WTC11 (cell line): ENCODE results near the gene ATP11A. TPM values are rescaled to one million over a fixed set of nuclear protein-coding genes. Genes with fewer than 3 reads are reported as not detected.
A peak's percentile ranks its signal among the peaks of the same experiment; 100 is the strongest.

Source experiments
- ATAC-seq: fragments of 200-7000 bp; cut with Tn5 transposase; 2 replicates; pipeline ENCODE4 v1.10.0; 2021; ENCODE audit warnings: mild to moderate bottlenecking, moderate library complexity
- CTCF ChIA-PET: fragments of 300-600 bp; sonication (Branson Sonifier 250); formaldehyde crosslinking; loops from one replicate; lab custom pipeline; 2021; ENCODE audit warnings: antibody characterized with exemption; lab: Charles Lee
- POLR2A ChIA-PET: fragments of 350-600 bp; sonication (Branson Sonifier 250); formaldehyde crosslinking; loops from one replicate; lab custom pipeline; 2021; ENCODE audit warnings: antibody characterized with exemption; lab: Charles Lee
- DNase-seq: peaks from one replicate; pipeline ENCODE4 v3.0.0; 2021; ENCODE audit warnings: low spot score
- H3K27ac Mint-ChIP-seq: 2 replicates; pipeline ENCODE4 v1.8.0; 2021; ENCODE audit warnings: mixed read lengths
- H3K27me3 Mint-ChIP-seq: 2 replicates; pipeline ENCODE4 v1.8.0; 2021; ENCODE audit warnings: low read depth, mild to moderate bottlenecking, moderate library complexity, mixed read lengths
- H3K36me3 Mint-ChIP-seq: 2 replicates; pipeline ENCODE4 v1.8.0; 2021; ENCODE audit warnings: mixed read lengths
- H3K4me1 Mint-ChIP-seq: 2 replicates; pipeline ENCODE4 v1.8.0; 2022; ENCODE audit warnings: mixed read lengths
- H3K4me3 Mint-ChIP-seq: 2 replicates; pipeline ENCODE4 v1.8.0; 2021; ENCODE audit warnings: mild to moderate bottlenecking, moderate library complexity, mixed read lengths
- H3K9me3 Mint-ChIP-seq: 2 replicates; pipeline ENCODE4 v1.8.0; 2021; ENCODE audit warnings: mixed read lengths
- CBFB ChIP-seq: sonication (generic); formaldehyde crosslinking; IDR thresholded peaks from 2 replicates; pipeline ENCODE4 v1.8.1; 2022; ENCODE audit warnings: mild to moderate bottlenecking, low read depth, missing genetic modification reagents
- FOXP1 ChIP-seq: sonication (generic); formaldehyde crosslinking; IDR thresholded peaks from 2 replicates; pipeline ENCODE4 v1.8.0; 2022; ENCODE audit warnings: missing genetic modification reagents, mild to moderate bottlenecking, moderate library complexity, borderline replicate concordance
- KAT7 ChIP-seq: sonication (generic); formaldehyde crosslinking; IDR thresholded peaks from 2 replicates; pipeline ENCODE4 v1.8.1; 2023; ENCODE audit warnings: missing genetic modification reagents, mild to moderate bottlenecking, borderline replicate concordance
- RELA ChIP-seq: sonication (generic); formaldehyde crosslinking; IDR thresholded peaks from 2 replicates; pipeline ENCODE4 v1.8.1; 2022; ENCODE audit warnings: missing genetic modification reagents, mild to moderate bottlenecking, borderline replicate concordance
- RORB ChIP-seq: fragments of 250-450 bp; sonication (Bioruptor Pico); IDR thresholded peaks from 2 replicates; pipeline ENCODE4 v1.9.0; 2021; ENCODE audit warnings: mild to moderate bottlenecking
- SMAD4 ChIP-seq: sonication (generic); formaldehyde crosslinking; IDR thresholded peaks from 2 replicates; pipeline ENCODE4 v1.8.0; 2022; ENCODE audit warnings: mild to moderate bottlenecking, missing genetic modification reagents
- TEAD4 ChIP-seq: sonication (generic); formaldehyde crosslinking; IDR thresholded peaks from 2 replicates; pipeline ENCODE4 v1.8.0; 2022; ENCODE audit warnings: mild to moderate bottlenecking, missing genetic modification reagents
- total RNA-seq: library from RNA; stranded (reverse); gene quantifications from 3 replicates; pipeline ENCODE4 v1.2.3, GENCODE V29; 2021
- TF ChIP-seq, protein P1 (sequence below): sonication (generic); formaldehyde crosslinking; IDR thresholded peaks from 2 replicates; pipeline ENCODE4 v1.8.0; 2023; ENCODE audit warnings: missing genetic modification reagents, mild to moderate bottlenecking, borderline replicate concordance
- TF ChIP-seq, protein P2 (sequence below): sonication (generic); formaldehyde crosslinking; IDR thresholded peaks from 2 replicates; pipeline ENCODE4 v1.8.1; 2022; ENCODE audit warnings: mild to moderate bottlenecking, moderate library complexity, missing genetic modification reagents
- TF ChIP-seq, protein P3 (sequence below): sonication (generic); formaldehyde crosslinking; IDR thresholded peaks from 2 replicates; pipeline ENCODE4 v1.8.1; 2023; ENCODE audit warnings: mild to moderate bottlenecking, missing genetic modification reagents
- TF ChIP-seq, protein P4 (sequence below): fragments of 250-450 bp; sonication (Bioruptor Pico); IDR thresholded peaks from 2 replicates; pipeline ENCODE4 v1.9.0; 2021; ENCODE audit warnings: mild to moderate bottlenecking
- TF ChIP-seq, protein P5 (sequence below): sonication (generic); formaldehyde crosslinking; IDR thresholded peaks from 2 replicates; pipeline ENCODE4 v1.8.1; 2022; ENCODE audit warnings: mild to moderate bottlenecking, missing genetic modification reagents, moderate library complexity, borderline replicate concordance
- TF ChIP-seq, protein P6 (sequence below): fragments of 250-450 bp; sonication (Bioruptor Pico); IDR thresholded peaks from 2 replicates; pipeline ENCODE4 v1.9.0; 2021; ENCODE audit warnings: moderate library complexity, mild to moderate bottlenecking, inconsistent platforms, borderline replicate concordance
- TF ChIP-seq, protein P7 (sequence below): sonication (generic); formaldehyde crosslinking; IDR thresholded peaks from 2 replicates; pipeline ENCODE4 v1.8.1; 2022; ENCODE audit warnings: low read depth, mild to moderate bottlenecking, moderate library complexity, missing genetic modification reagents, borderline replicate concordance

Gene ATP11A
- total RNA-seq, 1 experiment from 2014 or later = 100 TPM

DNA sequence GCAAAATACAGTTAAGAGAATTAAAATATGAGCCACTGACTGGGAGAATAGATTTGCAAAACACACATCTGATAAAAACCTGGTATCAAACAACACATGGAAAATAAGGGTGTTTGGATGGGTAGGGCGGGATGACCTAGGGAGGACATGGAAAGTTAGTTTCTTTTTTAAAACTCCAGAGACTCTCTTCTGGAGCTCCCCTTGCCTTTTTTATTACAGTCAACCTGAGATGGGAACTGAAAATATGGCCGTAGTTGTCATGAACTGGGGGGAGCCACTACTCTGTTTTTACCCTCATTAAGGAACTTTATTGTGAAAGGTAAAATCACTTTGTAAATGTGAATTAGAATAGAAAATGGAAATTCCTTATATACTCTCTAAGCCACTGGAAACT, 113.0 kb downstream of the ATP11A start (continued):
- TF ChIP-seq, protein P1, sequence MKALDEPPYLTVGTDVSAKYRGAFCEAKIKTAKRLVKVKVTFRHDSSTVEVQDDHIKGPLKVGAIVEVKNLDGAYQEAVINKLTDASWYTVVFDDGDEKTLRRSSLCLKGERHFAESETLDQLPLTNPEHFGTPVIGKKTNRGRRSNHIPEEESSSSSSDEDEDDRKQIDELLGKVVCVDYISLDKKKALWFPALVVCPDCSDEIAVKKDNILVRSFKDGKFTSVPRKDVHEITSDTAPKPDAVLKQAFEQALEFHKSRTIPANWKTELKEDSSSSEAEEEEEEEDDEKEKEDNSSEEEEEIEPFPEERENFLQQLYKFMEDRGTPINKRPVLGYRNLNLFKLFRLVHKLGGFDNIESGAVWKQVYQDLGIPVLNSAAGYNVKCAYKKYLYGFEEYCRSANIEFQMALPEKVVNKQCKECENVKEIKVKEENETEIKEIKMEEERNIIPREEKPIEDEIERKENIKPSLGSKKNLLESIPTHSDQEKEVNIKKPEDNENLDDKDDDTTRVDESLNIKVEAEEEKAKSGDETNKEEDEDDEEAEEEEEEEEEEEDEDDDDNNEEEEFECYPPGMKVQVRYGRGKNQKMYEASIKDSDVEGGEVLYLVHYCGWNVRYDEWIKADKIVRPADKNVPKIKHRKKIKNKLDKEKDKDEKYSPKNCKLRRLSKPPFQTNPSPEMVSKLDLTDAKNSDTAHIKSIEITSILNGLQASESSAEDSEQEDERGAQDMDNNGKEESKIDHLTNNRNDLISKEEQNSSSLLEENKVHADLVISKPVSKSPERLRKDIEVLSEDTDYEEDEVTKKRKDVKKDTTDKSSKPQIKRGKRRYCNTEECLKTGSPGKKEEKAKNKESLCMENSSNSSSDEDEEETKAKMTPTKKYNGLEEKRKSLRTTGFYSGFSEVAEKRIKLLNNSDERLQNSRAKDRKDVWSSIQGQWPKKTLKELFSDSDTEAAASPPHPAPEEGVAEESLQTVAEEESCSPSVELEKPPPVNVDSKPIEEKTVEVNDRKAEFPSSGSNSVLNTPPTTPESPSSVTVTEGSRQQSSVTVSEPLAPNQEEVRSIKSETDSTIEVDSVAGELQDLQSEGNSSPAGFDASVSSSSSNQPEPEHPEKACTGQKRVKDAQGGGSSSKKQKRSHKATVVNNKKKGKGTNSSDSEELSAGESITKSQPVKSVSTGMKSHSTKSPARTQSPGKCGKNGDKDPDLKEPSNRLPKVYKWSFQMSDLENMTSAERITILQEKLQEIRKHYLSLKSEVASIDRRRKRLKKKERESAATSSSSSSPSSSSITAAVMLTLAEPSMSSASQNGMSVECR (CRISPR knock-in tag) = no peak
- no peak for TF ChIP-seq FOXP1 (CRISPR knock-in tag)
- TF ChIP-seq, all 79 proteins: peak for 0

DNA sequence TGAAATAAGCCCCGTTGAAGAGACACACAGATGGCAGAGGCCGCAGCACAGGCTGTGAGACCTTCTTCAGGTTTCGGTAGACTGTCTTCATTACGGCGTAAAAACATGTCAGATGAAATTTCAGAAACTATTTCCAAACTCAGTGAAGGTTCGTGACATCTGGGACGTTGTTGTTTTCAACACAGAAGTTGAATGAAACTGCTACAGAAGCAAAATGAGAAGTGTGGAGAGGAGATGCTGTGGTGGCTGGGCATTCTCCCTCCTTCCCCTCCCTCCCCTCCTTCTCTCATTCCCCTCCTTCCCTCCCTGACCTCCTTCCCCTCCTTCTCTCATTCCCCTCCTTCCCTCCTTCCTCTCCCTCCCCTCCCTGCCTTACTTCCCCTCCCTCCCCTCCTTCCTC, 113.6 kb downstream of the ATP11A start:
- Mint-ChIP-seq H3K27ac (peak overlapping the region; percentile 33; the same call in 1 of the 2 replicates), H3K9me3 (peaks cover 22% of the 10 kb centered on the region), H3K36me3 (peaks cover 51% of the 10 kb centered on the region), H3K4me1 (peaks cover 23% of the 10 kb centered on the region), H3K4me3 (no peak overlapping the region; the same call in 1 of the 2 replicates), H3K27me3 (no peaks in the 10 kb centered on the region)
- POLR2A ChIA-PET = no interaction called here
- CTCF ChIA-PET = no interaction called here
- TF ChIP-seq TEAD4 = no peak
- TF ChIP-seq, protein P2, sequence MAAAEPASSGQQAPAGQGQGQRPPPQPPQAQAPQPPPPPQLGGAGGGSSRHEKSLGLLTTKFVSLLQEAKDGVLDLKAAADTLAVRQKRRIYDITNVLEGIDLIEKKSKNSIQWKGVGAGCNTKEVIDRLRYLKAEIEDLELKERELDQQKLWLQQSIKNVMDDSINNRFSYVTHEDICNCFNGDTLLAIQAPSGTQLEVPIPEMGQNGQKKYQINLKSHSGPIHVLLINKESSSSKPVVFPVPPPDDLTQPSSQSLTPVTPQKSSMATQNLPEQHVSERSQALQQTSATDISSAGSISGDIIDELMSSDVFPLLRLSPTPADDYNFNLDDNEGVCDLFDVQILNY (CRISPR knock-in tag) = no peak
- TF ChIP-seq, protein P3, sequence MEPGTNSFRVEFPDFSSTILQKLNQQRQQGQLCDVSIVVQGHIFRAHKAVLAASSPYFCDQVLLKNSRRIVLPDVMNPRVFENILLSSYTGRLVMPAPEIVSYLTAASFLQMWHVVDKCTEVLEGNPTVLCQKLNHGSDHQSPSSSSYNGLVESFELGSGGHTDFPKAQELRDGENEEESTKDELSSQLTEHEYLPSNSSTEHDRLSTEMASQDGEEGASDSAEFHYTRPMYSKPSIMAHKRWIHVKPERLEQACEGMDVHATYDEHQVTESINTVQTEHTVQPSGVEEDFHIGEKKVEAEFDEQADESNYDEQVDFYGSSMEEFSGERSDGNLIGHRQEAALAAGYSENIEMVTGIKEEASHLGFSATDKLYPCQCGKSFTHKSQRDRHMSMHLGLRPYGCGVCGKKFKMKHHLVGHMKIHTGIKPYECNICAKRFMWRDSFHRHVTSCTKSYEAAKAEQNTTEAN (CRISPR knock-in tag) = no peak
- ATAC-seq (no peak), DNase-seq (no peak)

DNA sequence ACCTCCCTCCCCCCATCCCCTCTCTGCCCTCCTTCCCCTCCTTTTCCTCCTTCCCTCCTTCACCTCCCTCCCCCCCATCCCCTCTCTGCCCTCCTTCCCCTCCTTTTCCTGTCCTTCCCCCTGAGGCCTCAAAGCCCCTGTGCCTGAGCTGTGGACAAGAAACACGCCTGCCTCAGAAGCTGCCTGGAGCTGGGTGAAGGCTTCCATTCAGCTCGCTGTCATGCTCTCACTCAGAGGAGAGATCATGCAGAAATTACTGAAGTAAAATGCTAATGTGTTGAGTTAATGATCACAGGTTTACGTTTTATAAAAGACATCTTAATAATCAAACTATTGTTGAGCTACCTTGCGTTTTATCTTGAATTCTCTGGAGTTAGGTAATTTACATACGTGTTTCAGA, 114.5 kb downstream of the ATP11A start:
- ChIA-PET POLR2A (no interaction called here), CTCF (interaction anchor here (0.8 kb wide), 1 partner anchor 163 kb away, joined by 3 read pairs; no protein-coding TSS in a partner anchor)
- peak overlapping the region; percentile 25; the same call in 1 of the 2 replicates for H3K27ac Mint-ChIP-seq
- H3K27me3 Mint-ChIP-seq = no peaks in the 10 kb centered on the region
- no peak overlapping the region for H3K4me3 Mint-ChIP-seq
- DNase-seq (no peak), ATAC-seq (no peak)
- peaks cover 14% of the 10 kb centered on the region for H3K9me3 Mint-ChIP-seq
- peaks cover 23% of the 10 kb centered on the region for H3K4me1 Mint-ChIP-seq
- H3K36me3 Mint-ChIP-seq = peaks cover 43% of the 10 kb centered on the region
- TF ChIP-seq KAT7 (no peak), FOXP1 (CRISPR knock-in tag) (no peak), RORB (CRISPR knock-in tag) (no peak), SMAD4 (CRISPR knock-in tag) (no peak), RELA (CRISPR knock-in tag) (no peak), CBFB (no peak)
- TF ChIP-seq, protein P1 (CRISPR knock-in tag) = no peak
- TF ChIP-seq, protein P4, sequence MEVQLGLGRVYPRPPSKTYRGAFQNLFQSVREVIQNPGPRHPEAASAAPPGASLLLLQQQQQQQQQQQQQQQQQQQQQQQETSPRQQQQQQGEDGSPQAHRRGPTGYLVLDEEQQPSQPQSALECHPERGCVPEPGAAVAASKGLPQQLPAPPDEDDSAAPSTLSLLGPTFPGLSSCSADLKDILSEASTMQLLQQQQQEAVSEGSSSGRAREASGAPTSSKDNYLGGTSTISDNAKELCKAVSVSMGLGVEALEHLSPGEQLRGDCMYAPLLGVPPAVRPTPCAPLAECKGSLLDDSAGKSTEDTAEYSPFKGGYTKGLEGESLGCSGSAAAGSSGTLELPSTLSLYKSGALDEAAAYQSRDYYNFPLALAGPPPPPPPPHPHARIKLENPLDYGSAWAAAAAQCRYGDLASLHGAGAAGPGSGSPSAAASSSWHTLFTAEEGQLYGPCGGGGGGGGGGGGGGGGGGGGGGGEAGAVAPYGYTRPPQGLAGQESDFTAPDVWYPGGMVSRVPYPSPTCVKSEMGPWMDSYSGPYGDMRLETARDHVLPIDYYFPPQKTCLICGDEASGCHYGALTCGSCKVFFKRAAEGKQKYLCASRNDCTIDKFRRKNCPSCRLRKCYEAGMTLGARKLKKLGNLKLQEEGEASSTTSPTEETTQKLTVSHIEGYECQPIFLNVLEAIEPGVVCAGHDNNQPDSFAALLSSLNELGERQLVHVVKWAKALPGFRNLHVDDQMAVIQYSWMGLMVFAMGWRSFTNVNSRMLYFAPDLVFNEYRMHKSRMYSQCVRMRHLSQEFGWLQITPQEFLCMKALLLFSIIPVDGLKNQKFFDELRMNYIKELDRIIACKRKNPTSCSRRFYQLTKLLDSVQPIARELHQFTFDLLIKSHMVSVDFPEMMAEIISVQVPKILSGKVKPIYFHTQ (CRISPR knock-in tag) = no peak
- TF ChIP-seq, protein P5, sequence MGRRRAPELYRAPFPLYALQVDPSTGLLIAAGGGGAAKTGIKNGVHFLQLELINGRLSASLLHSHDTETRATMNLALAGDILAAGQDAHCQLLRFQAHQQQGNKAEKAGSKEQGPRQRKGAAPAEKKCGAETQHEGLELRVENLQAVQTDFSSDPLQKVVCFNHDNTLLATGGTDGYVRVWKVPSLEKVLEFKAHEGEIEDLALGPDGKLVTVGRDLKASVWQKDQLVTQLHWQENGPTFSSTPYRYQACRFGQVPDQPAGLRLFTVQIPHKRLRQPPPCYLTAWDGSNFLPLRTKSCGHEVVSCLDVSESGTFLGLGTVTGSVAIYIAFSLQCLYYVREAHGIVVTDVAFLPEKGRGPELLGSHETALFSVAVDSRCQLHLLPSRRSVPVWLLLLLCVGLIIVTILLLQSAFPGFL (CRISPR knock-in tag) = no peak
- TF ChIP-seq, protein P6, sequence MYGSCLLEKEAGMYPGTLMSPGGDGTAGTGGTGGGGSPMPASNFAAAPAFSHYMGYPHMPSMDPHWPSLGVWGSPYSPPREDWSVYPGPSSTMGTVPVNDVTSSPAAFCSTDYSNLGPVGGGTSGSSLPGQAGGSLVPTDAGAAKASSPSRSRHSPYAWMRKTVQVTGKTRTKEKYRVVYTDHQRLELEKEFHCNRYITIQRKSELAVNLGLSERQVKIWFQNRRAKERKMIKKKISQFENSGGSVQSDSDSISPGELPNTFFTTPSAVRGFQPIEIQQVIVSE = no peak
- TF ChIP-seq, protein P7, sequence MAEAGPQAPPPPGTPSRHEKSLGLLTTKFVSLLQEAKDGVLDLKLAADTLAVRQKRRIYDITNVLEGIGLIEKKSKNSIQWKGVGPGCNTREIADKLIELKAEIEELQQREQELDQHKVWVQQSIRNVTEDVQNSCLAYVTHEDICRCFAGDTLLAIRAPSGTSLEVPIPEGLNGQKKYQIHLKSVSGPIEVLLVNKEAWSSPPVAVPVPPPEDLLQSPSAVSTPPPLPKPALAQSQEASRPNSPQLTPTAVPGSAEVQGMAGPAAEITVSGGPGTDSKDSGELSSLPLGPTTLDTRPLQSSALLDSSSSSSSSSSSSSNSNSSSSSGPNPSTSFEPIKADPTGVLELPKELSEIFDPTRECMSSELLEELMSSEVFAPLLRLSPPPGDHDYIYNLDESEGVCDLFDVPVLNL (CRISPR knock-in tag) = no peak
